Progenitor cell of endocrine pancreas (in vitro differentiated cells): ENCODE results near the gene KDM4B. TPM values are rescaled to one million over a fixed set of nuclear protein-coding genes. Genes with fewer than 3 reads are reported as not detected.
A peak's percentile ranks its signal among the peaks of the same experiment; 100 is the strongest.
"Not testable (repeated sequence)": the region's sequence is repeated elsewhere in the genome, so short reads cannot be mapped to it uniquely, and the experiment has no call there.

Experiments
- DNase-seq: peaks from one replicate; pipeline ENCODE4 v3.0.0; 2021; ENCODE audit warnings: low spot score; ENCODE audit not compliant: unreplicated experiment
- H3K27ac Mint-ChIP-seq: 2 replicates; pipeline ENCODE4 v1.8.0; 2021; ENCODE audit warnings: mild to moderate bottlenecking, moderate library complexity, mixed read lengths
- H3K27me3 Mint-ChIP-seq: 2 replicates; pipeline ENCODE4 v1.8.0; 2021; ENCODE audit warnings: mixed read lengths
- H3K36me3 Mint-ChIP-seq: 2 replicates; pipeline ENCODE4 v1.8.0; 2022; ENCODE audit warnings: mixed read lengths; ENCODE audit not compliant: insufficient read depth
- H3K4me1 Mint-ChIP-seq: 2 replicates; pipeline ENCODE4 v1.8.0; 2021; ENCODE audit warnings: low read depth, mixed read lengths
- H3K4me3 Mint-ChIP-seq: 2 replicates; pipeline ENCODE4 v1.8.0; 2021; ENCODE audit warnings: low read depth, mild to moderate bottlenecking, moderate library complexity, mixed read lengths
- H3K9me3 Mint-ChIP-seq: 2 replicates; pipeline ENCODE4 v1.8.0; 2021; ENCODE audit warnings: low read depth, mixed read lengths
- total RNA-seq: library from RNA; stranded (reverse); gene quantifications from 2 replicates; pipeline ENCODE4 v1.2.1, GENCODE V29; 2021
- TF ChIP-seq, protein P1 (sequence below): fragments of 200-600 bp; sonication (generic); IDR thresholded peaks from one replicate; pipeline ENCODE4 v1.5.0; 2021; ENCODE audit warnings: antibody characterized with exemption, mild to moderate bottlenecking; ENCODE audit not compliant: unreplicated experiment

KDM4B gene
- total RNA-seq, 1 donor from 2014 or later, result 59.6 TPM

DNA sequence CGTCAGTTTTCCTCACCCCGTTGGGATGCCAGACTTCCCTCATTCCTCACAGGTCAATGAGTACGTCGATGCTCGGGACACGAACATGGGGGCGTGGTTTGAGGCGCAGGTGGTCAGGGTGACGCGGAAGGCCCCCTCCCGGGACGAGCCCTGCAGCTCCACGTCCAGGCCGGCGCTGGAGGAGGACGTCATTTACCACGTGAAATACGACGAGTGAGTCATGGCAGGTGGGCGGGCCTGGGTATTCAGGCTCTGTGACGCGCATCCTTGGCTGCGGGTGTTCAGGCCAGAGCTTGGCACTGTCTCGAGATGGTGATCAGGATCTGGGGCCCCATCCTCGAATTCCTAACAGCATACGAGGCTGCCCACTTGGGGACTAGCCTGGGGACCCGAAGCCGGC, 38.2 kb upstream of the KDM4B start:
- Mint-ChIP-seq H3K4me3 (no peak overlapping the region), H3K4me1 (no peaks in the 10 kb centered on the region), H3K36me3 (peaks cover 6% of the 10 kb centered on the region), H3K9me3 (no peaks in the 10 kb centered on the region), H3K27ac (no peak overlapping the region), H3K27me3 (no peaks in the 10 kb centered on the region)
- DNase-seq, result no peak
- TF ChIP-seq, protein P1, sequence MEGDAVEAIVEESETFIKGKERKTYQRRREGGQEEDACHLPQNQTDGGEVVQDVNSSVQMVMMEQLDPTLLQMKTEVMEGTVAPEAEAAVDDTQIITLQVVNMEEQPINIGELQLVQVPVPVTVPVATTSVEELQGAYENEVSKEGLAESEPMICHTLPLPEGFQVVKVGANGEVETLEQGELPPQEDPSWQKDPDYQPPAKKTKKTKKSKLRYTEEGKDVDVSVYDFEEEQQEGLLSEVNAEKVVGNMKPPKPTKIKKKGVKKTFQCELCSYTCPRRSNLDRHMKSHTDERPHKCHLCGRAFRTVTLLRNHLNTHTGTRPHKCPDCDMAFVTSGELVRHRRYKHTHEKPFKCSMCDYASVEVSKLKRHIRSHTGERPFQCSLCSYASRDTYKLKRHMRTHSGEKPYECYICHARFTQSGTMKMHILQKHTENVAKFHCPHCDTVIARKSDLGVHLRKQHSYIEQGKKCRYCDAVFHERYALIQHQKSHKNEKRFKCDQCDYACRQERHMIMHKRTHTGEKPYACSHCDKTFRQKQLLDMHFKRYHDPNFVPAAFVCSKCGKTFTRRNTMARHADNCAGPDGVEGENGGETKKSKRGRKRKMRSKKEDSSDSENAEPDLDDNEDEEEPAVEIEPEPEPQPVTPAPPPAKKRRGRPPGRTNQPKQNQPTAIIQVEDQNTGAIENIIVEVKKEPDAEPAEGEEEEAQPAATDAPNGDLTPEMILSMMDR, result no peak

DNA sequence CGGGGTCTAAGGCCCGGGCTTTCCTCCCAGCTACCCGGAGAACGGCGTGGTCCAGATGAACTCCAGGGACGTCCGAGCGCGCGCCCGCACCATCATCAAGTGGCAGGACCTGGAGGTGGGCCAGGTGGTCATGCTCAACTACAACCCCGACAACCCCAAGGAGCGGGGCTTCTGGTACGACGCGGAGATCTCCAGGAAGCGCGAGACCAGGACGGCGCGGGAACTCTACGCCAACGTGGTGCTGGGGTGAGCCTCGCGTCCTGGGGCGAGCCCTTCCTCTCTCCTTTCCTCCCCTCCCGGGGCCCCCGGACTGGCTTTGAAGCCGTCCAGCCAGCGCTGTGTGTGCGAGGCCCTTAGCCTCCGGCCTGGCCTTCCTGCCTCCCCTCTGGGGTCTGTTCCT, 36.2 kb upstream of the KDM4B start:
- no peaks in the 10 kb centered on the region for H3K27me3 Mint-ChIP-seq
- no peak for DNase-seq
- no peak overlapping the region for H3K4me3 Mint-ChIP-seq
- no peaks in the 10 kb centered on the region for H3K4me1 Mint-ChIP-seq
- no peak overlapping the region for H3K27ac Mint-ChIP-seq
- TF ChIP-seq, protein P1, result no peak
- H3K36me3 Mint-ChIP-seq, result peaks cover 9% of the 10 kb centered on the region
- H3K9me3 Mint-ChIP-seq, result no peaks in the 10 kb centered on the region

DNA sequence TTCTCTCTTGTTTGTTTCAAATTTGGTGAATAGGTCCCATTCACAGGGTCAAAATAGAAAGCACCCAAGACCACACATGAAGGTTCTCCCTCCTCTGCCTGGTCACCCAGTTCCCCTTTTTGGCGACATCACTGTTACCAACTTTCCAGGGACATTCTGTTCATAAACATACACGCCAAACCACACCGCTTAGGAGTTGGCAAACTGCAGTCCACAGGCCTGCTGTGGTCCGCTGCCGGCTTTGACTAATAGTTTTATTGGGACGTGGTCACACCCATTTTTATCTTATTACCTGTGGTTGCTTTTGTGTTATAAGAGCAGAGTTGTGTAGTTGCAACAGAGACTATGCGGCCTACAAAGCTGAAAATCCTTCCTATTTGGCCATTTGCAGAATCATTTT, 35.4 kb upstream of the KDM4B start:
- no peak overlapping the region for H3K4me3 Mint-ChIP-seq
- no peak for DNase-seq
- H3K36me3 Mint-ChIP-seq, result peaks cover 9% of the 10 kb centered on the region
- H3K4me1 Mint-ChIP-seq, result no peaks in the 10 kb centered on the region
- no peaks in the 10 kb centered on the region for H3K27me3 Mint-ChIP-seq
- H3K9me3 Mint-ChIP-seq, result no peaks in the 10 kb centered on the region
- H3K27ac Mint-ChIP-seq, result peak overlapping the region; percentile 60
- TF ChIP-seq, protein P1, result no peak

DNA sequence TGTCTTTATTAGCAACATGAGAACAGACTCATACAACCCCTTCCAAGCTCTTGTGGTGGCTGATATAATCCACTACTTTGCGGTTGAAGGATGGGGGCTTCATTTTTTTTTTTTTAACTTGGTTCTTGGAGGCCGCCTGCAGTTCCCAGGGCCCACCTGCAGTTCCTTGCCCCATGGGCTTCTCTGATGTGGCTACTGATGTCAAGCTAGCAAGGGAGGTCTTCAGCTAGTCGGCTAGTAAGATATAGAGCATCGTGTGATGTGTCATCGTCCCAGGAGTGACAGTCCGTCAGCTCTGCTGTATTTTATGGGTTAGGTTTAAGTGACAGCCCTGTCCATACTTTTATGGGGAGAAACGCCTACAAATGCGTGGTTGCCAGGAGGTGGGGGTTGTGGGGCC, 33.5 kb upstream of the KDM4B start:
- Mint-ChIP-seq H3K4me1 (no peaks in the 10 kb centered on the region), H3K36me3 (peaks cover 11% of the 10 kb centered on the region), H3K9me3 (no peaks in the 10 kb centered on the region), H3K4me3 (no peak overlapping the region), H3K27ac (no peak overlapping the region), H3K27me3 (no peaks in the 10 kb centered on the region)
- DNase-seq, result no peak
- TF ChIP-seq, protein P1, result no peak

DNA sequence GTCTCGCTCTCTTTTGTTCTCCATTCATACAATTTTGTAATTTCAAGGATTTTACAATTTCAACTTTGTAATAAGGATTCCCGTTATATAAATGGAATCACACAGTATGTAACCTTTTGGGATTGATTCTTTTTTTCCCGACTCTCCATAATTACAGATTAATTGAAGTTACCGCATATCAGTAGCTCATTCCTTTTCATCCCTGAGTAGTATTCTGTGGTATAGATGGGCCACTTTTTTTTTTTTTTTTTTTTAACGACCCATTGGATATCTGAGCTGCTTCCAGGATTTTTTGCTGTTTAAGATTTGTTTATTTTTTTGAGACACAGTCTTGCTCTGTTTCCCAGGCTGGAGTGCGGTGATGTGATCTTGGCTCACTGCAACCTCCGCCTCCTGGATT, 31.9 kb upstream of the KDM4B start:
- H3K9me3 Mint-ChIP-seq, result no peaks in the 10 kb centered on the region

DNA sequence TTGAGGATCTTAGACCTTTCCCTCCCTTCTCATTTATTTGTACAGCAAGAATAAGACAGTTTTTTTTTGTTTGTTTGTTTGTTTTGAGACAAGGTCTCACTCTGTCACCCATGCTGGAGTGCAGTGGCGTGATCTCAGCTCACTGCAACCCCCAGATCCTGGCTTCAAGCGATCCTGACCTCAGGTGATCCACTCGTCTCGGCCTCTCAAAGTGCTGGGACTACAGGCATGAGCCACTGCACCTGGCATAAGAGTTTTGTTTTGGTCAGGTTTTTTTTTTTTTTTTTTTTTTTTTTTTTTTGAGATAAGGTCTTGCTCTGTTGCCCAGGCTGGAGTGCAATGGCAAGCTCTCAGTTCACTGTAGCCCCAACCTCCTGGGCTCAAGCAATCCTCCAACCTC, 30.5 kb upstream of the KDM4B start:
- DNase-seq, H3K9me3 Mint-ChIP-seq, H3K4me3 Mint-ChIP-seq, H3K4me1 Mint-ChIP-seq, H3K27me3 Mint-ChIP-seq: not testable (repeated sequence)
- Mint-ChIP-seq H3K36me3 (peaks cover 11% of the 10 kb centered on the region), H3K27ac (peak overlapping the region; percentile 75)

More for the DNA sequence above, 31.9 kb upstream of the KDM4B start:
- Mint-ChIP-seq H3K4me1 (no peaks in the 10 kb centered on the region), H3K27ac (peak overlapping the region; percentile 16), H3K4me3 (no peak overlapping the region), H3K36me3 (peaks cover 10% of the 10 kb centered on the region), H3K27me3 (no peaks in the 10 kb centered on the region)
- no peak for DNase-seq
- TF ChIP-seq, protein P1, result no peak
